ENCODE results near the gene FBN3.

DNA sequence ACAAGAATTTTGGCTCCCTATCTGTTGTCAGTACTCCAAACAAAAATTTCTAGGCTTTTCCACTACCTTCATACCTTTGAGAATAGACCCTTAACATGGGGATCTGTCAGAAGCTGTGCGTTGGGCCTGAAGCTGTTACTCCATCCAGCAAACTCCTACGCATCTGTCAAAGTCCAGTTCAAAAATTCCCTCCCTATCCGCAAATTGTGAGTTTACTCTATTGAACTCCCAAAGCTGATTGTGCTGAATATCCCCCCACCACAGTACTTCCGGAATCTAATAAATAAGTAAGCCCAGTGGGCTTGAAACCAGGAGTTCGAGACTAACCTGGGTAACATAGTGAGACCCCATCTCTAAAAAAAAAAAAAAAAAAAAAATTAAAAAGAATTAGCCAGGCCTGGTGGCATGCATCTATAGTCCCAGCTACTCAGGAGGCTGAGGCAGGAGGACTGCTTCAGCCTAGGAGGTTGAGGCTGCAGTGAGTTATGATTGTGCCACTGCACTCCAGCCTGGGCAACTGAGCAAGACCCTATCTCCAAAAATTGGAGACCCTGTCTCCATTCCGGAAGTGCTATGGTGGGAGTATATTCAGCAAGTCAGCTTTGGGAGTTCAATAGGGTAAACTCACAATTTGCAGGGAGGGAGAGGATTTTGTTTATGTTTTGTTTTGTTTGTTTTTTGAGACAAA is 930 bp upstream of the FBN3 start:
- TF ChIP-seq, protein P1, sequence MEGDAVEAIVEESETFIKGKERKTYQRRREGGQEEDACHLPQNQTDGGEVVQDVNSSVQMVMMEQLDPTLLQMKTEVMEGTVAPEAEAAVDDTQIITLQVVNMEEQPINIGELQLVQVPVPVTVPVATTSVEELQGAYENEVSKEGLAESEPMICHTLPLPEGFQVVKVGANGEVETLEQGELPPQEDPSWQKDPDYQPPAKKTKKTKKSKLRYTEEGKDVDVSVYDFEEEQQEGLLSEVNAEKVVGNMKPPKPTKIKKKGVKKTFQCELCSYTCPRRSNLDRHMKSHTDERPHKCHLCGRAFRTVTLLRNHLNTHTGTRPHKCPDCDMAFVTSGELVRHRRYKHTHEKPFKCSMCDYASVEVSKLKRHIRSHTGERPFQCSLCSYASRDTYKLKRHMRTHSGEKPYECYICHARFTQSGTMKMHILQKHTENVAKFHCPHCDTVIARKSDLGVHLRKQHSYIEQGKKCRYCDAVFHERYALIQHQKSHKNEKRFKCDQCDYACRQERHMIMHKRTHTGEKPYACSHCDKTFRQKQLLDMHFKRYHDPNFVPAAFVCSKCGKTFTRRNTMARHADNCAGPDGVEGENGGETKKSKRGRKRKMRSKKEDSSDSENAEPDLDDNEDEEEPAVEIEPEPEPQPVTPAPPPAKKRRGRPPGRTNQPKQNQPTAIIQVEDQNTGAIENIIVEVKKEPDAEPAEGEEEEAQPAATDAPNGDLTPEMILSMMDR (IDR thresholded peaks at IDR 0.05), result no peak
- TF ChIP-seq POLR2A (IDR thresholded peaks at IDR 0.05), result no peak

Measured in lower leg skin (tissue), 3 donors.